ENCODE results near the gene FIG4.
"Not testable (repeated sequence)": the region's sequence is repeated elsewhere in the genome, so short reads cannot be mapped to it uniquely, and the experiment has no call there.

FIG4 gene

DNA sequence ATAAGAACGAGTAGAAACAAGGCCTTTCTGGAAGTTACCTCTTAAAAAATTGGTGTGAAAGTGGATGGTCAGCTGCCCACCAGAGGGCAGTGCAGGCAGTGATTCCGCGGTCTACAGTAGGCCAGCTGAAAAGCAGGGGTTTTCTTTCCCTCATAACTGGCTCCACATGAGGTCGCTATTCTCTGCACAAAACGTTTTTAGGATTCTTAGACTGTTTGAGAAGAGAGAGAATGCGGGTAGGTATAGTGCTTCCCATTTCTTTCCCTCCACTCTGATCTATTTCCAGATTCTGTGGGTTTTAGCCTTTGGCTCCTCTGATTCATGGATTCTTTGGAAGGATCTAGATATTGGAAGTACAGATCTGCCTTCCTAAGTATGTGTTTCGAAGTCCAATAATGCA is 14.2 kb downstream of the FIG4 start:
- DNase-seq = peak in 4 of 5 experiments; percentile 44 to 81 (median 48)

DNA sequence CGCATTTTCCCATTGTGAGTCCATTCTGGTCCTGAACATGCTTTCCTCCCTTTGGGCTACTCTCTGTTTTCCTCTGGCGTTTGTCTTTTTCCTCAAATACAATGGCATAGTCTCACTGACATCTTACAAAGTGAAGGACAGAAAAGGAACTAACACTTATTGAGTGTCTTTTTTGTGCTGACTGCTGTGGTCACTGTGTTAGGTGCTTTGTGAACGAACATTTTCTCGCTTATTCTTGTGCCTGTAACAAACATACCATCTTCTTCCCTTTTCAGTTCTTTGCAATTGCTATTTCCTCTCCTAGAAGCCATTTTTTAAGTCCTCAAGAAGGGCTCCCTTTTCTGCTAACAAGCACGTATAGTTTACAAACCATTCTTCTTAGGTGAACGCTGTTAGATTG is 15.4 kb downstream of the FIG4 start:
- no peak for DNase-seq

DNA sequence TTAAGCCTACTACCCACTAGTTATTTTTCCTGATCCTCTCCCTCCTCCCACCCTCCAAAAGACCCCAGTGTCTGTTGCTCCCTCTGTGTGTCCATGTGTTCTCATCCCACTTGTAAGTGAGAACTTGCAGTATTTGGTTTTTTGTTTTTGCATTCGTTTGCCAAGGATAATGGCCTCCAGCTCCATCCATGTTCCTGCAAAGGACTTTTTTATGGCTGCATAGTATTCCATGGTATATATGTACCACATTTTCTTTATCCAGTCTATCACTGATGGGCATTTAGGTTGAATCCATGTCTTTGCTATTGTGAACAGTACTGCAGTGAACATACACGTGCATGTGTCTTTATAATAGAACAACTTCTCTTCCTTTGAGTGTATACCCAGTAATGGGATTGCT is 17.0 kb downstream of the FIG4 start:
- not testable (repeated sequence) for DNase-seq

DNA sequence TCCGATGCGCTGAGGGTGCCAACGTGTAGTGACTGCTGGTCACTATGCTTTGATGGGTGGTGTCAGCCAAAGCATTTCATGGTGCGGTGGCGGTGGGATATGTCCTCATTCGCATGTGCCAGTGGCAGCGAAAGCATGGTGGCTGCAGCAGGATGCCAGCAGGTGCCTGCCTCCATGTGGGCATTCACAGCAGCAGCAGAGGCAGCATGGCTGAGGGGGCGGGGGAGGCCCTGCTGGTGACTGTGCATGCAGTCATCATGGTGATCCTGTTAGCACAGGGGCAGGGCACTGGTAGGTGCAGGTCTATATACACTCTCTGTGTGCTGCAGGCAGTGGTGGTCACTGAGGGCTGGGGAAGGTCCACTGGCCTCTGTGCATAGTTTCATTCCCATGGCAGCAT is 22.0 kb downstream of the FIG4 start:
- DNase-seq = no peak

DNA sequence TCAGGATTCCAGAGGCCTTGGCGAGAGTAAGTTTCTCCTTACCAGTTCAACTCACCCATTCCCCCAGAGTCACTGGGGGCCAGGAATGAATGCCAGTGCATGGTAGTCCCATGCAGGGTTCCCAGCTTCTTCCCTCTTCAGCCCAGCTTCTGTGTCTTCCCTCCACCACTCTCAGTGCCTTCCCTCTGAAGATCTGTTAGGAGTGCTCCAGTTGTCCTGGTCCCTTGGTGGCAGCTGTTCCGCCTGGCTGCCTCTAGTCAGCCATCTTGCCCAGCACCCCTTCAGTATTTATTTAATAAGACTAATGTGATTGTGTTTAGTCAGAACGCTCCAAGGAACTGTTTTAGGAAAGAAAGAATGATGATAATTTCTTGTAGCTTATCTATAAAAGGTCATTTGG is 23.1 kb downstream of the FIG4 start:
- DNase-seq = no peak

DNA sequence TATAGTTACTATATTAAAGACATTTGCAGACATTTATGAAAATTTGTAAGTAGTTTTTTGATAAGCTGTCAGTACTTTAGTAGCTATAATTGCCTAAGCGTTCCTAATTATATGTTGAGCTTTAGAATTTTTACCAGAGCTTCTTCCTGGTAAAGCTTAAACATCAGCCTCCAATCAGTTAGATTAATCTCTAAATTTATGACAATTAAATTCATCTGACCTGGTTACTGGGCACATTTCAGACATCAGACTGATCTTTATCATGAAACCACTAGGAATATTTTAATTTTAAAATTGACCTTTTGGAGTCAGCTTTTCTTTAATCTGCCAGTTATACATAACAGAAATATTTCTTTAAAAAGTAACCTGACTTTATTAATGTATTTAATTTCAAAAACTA is 23.5 kb downstream of the FIG4 start:
- DNase-seq = no peak

DNA sequence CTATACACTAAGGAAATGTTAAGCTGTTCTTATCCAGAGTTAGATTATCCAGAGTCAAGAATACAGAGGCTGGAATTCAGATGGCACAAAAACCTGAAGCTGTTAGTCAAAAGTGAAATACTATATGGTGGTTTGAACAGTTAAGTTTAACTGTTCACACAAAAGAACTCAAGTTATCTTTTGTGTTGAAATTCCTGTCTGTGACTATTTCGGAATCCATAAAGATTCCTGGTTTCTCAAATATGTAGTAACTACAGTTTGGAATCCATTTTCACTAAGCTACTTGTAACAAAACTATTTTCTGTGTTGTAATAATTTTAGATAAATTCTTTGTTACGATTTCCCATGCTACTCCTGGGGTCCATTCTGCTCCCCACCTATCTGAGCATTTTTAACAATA is 24.5 kb downstream of the FIG4 start:
- DNase-seq = no peak

DNA sequence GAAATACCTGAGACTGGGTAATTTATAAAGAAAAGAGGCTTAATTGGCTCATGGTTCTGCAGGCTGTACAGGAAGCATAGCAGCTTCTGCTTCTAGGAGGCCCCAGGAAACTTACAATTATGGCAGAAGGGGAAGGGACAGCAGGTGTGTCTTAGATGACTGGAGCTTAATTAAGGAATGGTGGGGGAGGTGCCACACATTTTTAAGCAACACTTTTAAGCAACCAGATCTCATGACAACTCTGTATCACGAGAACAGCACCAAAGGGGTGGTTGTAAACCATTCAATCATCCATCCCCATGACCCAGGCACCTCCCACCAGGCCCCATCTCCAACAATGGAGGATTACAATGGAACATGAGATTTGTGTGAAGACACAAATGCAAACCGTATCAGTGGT is 26.9 kb downstream of the FIG4 start:
- no peak for DNase-seq

DNA sequence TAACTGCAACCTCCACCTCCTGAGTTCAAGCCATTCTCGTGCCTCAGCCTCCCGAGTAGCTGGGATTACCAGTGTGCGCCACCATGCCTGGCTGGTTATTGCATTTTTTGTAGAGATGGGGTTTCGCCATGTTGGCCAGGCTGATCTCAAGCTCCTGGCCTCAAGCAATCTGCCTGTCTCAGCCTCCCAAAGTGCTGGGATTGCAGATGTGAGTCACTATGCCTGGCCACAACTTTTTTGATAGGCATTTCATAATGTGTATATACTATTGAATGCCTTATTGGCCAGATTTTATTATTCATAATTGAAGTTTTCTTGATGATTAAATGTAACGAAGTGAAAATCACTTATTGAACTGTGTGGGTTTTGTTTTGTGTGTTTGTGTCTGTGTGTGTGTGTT is 27.9 kb downstream of the FIG4 start:
- DNase-seq = no peak

DNA sequence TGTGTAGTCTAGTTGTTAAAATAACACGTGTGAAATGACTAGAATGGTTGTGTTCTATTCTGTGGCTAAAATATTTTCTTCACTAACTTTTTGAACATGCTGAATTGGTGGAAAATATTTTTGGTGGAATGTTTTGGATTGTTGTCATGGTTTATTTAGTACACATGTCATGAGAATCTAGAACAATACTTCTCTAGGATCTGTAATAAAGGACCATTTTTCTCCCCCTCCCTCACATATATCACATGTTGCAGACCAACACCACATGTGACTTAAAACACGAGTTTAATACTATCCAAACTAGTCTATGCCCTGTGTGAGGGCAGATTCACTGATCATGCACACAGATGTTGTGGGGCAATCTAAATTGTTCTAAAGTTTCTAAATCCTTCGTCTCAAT is 29.2 kb downstream of the FIG4 start:
- DNase-seq = no peak

DNA sequence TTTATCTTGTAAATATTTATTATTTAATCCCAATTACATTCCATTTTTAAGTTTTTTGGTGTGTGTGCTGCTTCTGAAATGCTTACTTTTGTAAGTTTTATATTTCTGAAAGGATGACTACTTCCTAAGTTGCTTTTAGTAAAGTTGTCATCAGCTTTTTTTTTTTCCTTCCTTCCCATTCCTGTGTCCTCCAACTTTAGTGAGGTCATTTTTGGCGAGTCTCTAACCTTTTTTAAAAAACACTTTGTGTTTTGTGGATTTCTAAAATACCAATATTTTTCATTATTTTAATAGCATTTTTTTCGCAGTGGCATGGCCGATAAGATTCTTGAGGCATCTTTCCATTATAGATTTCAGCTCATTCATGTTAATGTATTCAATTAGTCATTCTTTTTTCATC is 30.9 kb downstream of the FIG4 start:
- DNase-seq = no peak

DNA sequence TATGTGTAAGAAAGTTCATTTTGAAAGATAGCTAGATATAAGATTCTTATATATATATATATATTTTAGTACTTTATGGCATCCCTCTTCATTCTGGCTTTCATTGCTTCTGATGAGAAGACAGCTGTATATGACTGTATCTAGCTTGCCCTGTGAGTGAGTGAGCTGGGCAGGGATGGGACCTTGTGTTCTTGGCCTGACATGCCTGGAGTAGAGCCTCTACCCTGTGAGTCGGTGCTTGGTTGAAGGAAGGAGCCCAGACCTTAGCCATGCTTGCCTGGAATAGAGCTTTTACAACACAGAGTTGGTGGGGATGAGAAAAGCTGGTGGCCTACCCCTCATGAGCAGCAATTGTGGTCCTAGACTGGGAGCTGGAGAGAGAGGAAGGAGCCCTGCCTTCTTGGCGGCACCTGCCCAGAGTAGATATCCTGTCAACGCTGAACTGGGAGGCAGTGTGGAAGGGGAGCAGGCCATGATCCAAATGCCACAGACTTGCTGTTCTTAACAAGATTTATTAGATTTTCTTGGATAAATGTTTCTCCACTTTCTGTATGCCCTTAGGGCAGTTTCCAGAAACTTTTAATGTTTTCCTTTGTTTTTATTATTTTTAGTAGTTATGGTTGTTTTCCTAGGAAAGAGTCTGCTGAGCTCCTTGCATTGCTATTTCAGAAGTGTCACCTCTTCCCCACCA is 31.6 kb downstream of the FIG4 start:
- no peak for DNase-seq

DNA sequence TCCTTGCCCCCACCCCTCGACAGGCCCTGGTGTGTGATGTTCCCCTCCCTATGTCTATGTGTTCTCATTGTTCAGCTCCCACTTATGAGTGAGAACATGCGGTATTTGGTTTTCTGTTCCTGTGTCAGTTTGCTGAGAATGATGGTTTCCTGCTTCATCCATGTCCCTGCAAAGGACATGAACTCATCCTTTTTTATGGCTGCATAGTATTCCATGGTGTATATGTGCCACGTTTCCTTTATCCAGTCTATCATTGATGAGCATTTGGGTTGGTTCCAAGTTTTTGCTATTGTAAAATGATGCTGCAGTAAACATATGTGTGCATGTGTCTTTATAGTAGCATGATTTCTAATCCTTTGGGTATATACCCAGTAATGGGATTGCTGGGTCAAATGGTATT is 34.2 kb downstream of the FIG4 start:
- DNase-seq = not testable (repeated sequence)

DNA sequence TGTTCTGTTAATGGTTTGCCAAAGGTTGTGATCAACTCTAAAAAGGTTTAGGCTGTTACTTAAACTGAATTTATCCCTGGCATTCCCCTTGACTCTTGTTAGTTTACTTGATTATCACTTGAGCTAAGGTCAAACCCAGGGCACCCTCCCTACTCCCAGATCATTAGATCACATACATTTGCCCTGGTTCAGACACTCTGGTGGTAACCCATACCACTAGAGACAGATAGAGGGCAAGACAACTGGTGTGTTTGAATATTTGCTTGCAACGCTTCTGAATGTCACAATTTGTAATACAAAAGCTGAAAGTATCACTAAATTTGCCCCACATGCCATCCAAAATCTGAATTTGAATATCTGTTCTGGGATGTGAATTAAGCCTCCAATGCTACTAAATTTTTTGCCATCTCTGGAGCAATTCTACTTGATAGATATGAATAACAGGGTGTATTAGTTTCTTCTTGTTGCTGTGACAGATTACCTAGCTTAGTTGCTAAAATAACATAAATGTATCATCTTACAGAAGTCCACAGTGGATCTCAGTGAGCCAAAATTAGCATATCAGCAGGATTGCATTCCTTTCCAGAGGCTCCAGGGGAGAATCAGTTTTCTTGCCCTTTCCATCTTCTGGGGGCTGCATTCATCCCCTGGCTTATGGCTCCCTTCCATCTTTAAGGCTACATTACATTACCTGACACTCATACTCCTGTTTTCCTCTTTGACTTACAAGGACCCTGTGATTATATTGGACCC is 45.4 kb downstream of the FIG4 start:
- no peak for DNase-seq

DNA sequence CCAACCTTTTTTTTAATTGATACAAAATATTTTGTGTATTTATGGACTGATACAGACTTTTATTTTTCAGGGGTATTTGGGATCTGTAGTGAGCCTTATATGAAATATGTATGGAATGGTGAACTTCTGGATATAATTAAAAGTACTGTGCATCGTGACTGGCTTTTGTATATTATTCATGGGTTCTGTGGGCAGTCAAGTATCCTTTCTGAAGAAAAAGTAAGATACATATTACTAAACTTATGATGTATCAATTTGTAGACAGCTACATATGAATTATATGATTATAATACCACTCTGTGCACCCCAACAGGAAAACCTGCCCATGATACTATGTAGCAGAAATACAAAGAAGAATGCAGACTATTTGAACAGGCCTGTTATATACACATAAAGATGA is 47.2 kb downstream of the FIG4 start:
- DNase-seq = no peak

DNA sequence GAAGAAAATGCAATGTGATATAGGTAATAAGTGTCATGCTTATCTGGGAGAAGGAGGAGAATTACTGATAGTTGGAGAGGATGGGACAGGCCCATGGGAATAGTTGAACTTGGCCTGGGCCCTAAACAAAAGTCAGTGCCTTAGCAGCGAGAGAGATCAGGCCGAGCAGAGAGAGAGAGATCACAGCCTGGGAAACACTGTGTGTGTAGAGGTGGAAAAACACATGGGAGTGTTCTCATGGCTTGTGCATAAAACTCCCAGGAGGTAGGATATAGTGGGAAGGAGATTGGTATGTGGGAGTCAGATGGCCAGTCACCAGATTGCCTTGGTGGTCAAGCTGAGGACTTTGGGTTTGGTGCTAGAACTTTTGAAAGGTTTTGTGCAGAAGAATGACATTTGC is 47.6 kb downstream of the FIG4 start:
- no peak for DNase-seq

DNA sequence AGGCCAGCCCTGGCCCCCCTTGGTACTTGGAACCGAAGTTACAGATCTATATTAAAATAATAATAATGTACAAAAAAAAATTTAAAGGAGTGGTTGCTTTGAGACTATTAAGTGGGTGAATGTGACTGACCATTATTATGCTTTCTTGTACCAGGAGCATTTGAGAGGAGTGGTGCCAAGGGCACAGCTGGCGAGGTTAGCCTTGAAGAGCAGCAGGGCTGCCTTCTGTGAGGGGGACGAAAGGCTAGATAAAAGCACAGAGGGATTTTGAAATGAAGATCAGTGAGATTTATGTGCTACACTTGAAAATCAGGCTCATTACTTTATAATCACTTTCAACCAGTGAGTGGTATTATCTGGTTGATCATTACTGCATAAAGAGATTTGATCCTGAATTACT is 48.6 kb downstream of the FIG4 start:
- DNase-seq = no peak

DNA sequence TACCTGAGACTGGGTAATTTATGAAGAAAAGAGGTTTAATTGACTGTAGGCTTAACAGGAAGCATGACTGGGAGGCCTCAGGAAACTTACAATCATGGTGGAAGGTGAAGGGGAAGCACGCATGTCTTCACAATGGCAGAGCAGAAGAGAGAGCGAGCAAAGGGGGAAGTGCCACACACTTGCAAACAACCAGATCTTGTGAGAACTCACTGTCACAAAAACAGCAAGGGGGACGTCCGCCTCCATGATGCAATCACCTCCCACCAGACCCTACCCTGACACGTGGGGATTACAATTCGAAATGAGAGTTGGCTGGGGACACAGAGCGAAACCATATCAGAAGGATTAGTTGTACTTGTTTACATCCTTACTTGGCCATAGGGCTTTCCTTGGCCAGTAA is 49.7 kb downstream of the FIG4 start:
- no peak for DNase-seq

DNA sequence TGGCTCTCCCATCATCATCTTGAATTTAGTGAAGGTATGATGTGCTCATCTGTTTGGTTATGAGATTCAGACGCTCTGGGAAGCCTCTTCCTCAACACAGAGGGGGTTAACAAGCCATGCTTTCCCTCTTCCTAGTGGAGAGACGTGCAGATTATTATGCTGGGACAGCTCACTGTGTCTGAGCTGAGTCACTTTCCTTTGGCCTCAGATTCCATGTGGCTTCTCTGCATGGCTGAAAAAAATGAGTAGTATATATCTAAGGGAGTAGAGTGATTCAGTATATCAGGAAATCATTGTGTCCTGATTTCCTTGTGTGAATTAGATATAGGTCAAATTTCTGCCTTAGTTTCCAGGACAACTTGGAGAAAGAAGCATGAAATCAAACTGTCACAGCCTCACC is 52.6 kb downstream of the FIG4 start:
- DNase-seq = no peak

DNA sequence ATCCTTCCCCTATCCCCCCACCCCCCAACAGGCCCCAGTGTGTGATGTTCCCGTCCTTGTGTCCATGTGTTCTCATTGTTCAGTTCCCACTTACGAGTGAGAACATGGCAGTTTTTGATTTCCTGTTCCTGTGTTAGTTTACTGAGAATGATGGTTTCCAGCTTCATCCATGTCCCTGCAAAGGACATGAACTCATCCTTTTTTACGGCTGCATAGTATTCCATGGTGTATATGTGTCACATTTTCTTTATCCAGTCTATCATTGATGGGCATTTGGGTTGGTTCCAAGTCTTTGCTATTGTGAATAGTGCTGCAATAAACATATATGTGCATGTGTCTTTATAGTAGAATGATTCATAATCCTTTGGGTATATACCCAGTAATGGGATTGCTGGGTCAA is 53.7 kb downstream of the FIG4 start:
- DNase-seq = not testable (repeated sequence)

DNA sequence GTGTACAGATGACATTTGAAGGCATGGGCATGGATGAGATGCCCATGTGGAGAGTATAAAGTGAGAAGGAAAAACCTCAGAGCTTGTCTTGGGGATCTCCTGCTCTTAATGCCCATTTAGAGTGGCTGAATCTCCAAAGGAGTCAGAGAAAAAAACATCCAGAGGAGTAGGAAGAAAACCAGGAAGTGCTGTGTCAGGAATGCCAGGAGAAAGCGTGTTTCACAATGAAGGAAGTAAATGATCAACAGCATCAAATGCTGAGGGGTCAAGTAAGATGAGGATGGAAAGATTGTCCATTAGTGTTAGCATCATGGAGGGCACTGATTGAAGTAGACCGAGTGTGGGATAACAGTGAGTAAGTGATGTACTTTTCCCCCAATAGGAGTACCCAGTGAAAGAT is 56.1 kb downstream of the FIG4 start:
- no peak for DNase-seq

DNA sequence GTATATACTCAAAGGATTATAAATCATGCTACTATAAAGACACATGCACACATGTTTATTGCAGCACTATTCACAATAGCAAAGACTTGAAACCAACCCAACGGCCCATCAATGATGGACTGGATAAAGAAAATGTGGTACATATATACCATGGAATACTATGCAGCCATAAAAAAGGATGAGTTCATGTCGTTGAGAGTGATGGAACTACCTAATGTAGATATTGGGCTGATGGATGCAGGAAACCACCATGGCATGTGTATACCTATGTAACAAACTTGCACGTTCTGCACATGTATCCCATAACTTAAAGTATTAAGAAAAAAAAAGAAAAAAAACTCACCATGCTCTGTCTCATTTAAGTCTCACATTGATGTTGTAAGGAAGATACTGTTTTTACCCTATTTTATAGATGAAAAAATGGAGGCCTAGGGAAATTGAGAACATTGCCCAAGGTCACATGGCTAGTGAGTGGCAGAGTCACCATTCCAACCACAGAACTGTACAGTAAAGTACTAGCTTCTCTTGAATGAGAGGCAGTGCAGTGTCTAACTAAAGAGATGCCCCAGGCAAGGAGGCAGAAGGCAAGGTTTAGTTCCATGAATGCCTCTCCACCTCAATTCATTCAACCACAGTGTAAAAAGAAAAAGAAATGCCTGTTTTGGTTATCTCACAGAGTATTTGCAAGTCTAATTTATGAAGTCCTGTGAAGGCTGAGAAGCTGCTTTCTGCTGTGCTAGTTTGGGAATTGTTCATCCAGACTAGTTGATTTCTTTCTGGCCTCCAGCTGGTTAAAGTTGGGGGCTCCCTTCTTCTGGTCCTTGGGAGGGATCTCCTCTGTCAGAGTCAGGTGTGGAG is 68.2 kb downstream of the FIG4 start:
- no peak for DNase-seq

DNA sequence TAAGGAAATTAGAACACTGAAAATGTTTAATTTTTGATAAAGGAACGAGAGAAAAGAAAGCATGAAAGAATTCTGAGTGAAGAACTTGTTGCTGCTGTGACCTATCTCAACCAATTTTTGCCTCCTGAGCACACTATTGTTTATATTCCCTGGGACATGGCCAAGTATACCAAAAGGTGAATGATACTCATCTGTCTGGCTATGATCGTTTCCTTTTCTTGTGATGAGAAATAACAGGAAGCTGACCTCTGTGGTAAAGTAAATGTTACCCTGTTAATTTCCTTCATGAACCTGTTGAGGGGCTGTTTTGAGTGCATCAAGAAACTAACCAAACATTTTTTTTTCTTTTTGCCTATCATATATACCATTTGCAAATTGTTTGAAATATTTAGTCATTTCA is 69.1 kb downstream of the FIG4 start:
- DNase-seq = peak in 1 of 5 experiments; percentile 29

DNA sequence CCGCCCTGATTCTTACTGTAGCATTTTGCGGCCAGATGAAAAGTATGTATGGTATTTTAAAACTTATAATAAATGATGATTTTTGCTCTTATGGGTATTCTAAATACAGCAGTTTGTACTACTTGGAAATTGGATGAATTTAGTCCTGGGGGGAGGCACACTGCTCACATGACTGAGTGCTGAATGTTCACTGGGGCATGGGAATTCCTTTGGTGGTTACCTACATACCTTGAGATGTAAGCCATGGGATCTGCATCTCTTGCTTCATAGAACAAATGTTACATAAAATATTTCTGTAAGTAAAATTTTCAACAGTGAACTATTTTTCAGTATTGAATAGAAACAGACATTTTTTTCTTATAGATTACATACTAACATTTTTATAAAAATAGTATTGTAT is 71.1 kb downstream of the FIG4 start:
- no peak for DNase-seq

Measured in T-helper 2 cell (primary cell).